ENCODE data around the gene AHSG.
A peak's percentile ranks its signal among the peaks of the same experiment; 100 is the strongest.

AHSG gene

GRCh38 chr3:186592682-186593081 lies 20.2 kb upstream of the AHSG start:
- no peak for DNase-seq (ENCODE audit: low spot score)

- no peak for DNase-seq (ENCODE audit: low spot score)
These were observed 19.0 kb upstream of the AHSG start for GRCh38 chr3:186593862-186594261.

GRCh38 chr3:186594591-186595113 lies 18.2 kb upstream of the AHSG start:
- no peak for DNase-seq (ENCODE audit: low spot score)

GRCh38 chr3:186596568-186597287 lies 16.1 kb upstream of the AHSG start:
- no peak for DNase-seq (ENCODE audit: low spot score)

GRCh38 chr3:186598108-186598784 lies 14.6 kb upstream of the AHSG start:
- peak; percentile 40 for DNase-seq (ENCODE audit: low spot score)

GRCh38 chr3:186598794-186599141 lies 14.1 kb upstream of the AHSG start:
- DNase-seq (ENCODE audit: low spot score), result no peak

- DNase-seq (ENCODE audit: low spot score), result no peak
These were observed 13.6 kb upstream of the AHSG start for GRCh38 chr3:186599142-186599784.

GRCh38 chr3:186599785-186600166 lies 13.1 kb upstream of the AHSG start:
- DNase-seq (ENCODE audit: low spot score), result no peak

GRCh38 chr3:186600896-186601295 lies 12.0 kb upstream of the AHSG start:
- no peak for DNase-seq (ENCODE audit: low spot score)

- no peak for DNase-seq (ENCODE audit: low spot score)
These were observed 9.7 kb upstream of the AHSG start for GRCh38 chr3:186603159-186603558.

GRCh38 chr3:186605078-186605477 lies 7.8 kb upstream of the AHSG start:
- no peak for DNase-seq (ENCODE audit: low spot score)

- no peak for DNase-seq (ENCODE audit: low spot score)
These were observed 7.0 kb upstream of the AHSG start for GRCh38 chr3:186605561-186606545.

- no peak for DNase-seq (ENCODE audit: low spot score)
These were observed 4.1 kb upstream of the AHSG start for GRCh38 chr3:186608624-186609215.

GRCh38 chr3:186609247-186609868 lies 3.5 kb upstream of the AHSG start:
- DNase-seq (ENCODE audit: low spot score), result peak; percentile 20

GRCh38 chr3:186612065-186612464 lies 795 bp upstream of the AHSG start:
- no peak for DNase-seq (ENCODE audit: low spot score)

GRCh38 chr3:186613637-186614265 lies 891 bp downstream of the AHSG start:
- no peak for DNase-seq (ENCODE audit: low spot score)

GRCh38 chr3:186614266-186614596 lies 1.4 kb downstream of the AHSG start:
- no peak for DNase-seq (ENCODE audit: low spot score)

- peak; percentile 89 for DNase-seq (ENCODE audit: low spot score)
These were observed 2.0 kb downstream of the AHSG start for GRCh38 chr3:186614597-186615483.

GRCh38 chr3:186616299-186616617 lies 3.4 kb downstream of the AHSG start:
- DNase-seq (ENCODE audit: low spot score), result no peak

Measured in AG20443 (cell line).